Transverse colon (tissue), 4 donors: ENCODE data around the gene ZNF865. TPM values are rescaled to one million over a fixed set of nuclear protein-coding genes. Genes with fewer than 3 reads are reported as not detected.

Source experiments
- DNase-seq: peaks from one replicate; pipeline ENCODE4 v3.0.0-alpha.2; 2019
- H3K27ac ChIP-seq, 4 donors: fragments of 200-600 bp; sonication (generic); 2 replicates each; pipeline ENCODE4 v1.5.1; 2016 to 2018; ENCODE audit warnings: inconsistent platforms in 4 of 4
- H3K27me3 ChIP-seq: fragments of 200-600 bp; sonication (generic); 2 replicates; pipeline ENCODE4 v1.5.1; 2017; ENCODE audit warnings: inconsistent platforms
- H3K36me3 ChIP-seq, 4 donors: fragments of 200-600 bp; sonication (generic); 2 replicates each; pipeline ENCODE4 v1.5.1; 2017 to 2019; ENCODE audit warnings: inconsistent platforms in 4 of 4
- H3K4me1 ChIP-seq, 4 donors: fragments of 200-600 bp; sonication (generic); 2 replicates each; pipeline ENCODE4 v1.5.1; 2017 to 2020; ENCODE audit warnings: inconsistent platforms in 4 of 4
- H3K4me3 ChIP-seq, 4 donors: fragments of 200-600 bp; sonication (generic); 1 replicate in 1 of 4; 2 replicates in 3 of 4; pipeline versions ENCODE4 v1.5.1 to v1.6.1; 2017 to 2019; ENCODE audit warnings: inconsistent platforms in 4 of 4
- H3K9me3 ChIP-seq, 2 donors: fragments of 200-600 bp; sonication (generic); 2 replicates each; pipeline ENCODE4 v1.5.1; 2017 to 2019; ENCODE audit warnings: inconsistent platforms in 2 of 2
- CTCF ChIP-seq, 5 experiments: fragments of 200-600 bp in 3 of 5; fragments of 450-650 bp in 2 of 5; sonication (generic) in 3 of 5; IDR thresholded peaks; 1 replicate in 2 of 5; 2 replicates in 3 of 5; pipeline ENCODE4 v1.5.1; 2016 to 2017; ENCODE audit warnings: antibody characterized with exemption in 5 of 5, inconsistent platforms in 3 of 5, mild to moderate bottlenecking in 2 of 5, moderate library complexity in 1 of 5
- EP300 ChIP-seq: sonication (generic); formaldehyde crosslinking; IDR thresholded peaks from one replicate; pipeline ENCODE4 v1.6.1; 2017; ENCODE audit warnings: antibody characterized with exemption, low read depth
- POLR2A ChIP-seq: fragments of 450-650 bp; IDR thresholded peaks from one replicate; pipeline ENCODE4 v1.6.1; 2016; ENCODE audit warnings: antibody characterized with exemption, mild to moderate bottlenecking, moderate library complexity
- POLR2AphosphoS5 ChIP-seq, 3 donors: sonication (generic); formaldehyde crosslinking; IDR thresholded peaks; one replicate each; pipeline ENCODE4 v1.6.1; 2016; ENCODE audit warnings: antibody characterized with exemption in 3 of 3
- WGBS, 2 donors: methylation state at CpG; one replicate each; pipeline ENCODE4 v1.1.5; 2018; ENCODE audit warnings: low coverage in 1 of 2; 5-methylcytosine and 5-hydroxymethylcytosine counted together
- in situ Hi-C, 4 donors: fragments of 200-750 bp; cut with MboI; loops; one replicate each; pipeline versions ENCODE4 v1.15.0 to v1.15.1; 2017; ENCODE audit warnings: low sequenced_read_pairs in 3 of 4, low pct_ligation_motif_present in 1 of 4, low pct_unique_long_range_greater_than_20kb in 1 of 4
- intact Hi-C: fragments of 100-400 bp; cut with DNase I; formaldehyde crosslinking; loops from one replicate; pipeline ENCODE4 v1.15.1; 2023; ENCODE audit warnings: low total_unique reads
- total RNA-seq, 4 donors: library from RNA; depleted of rRNA; stranded (reverse); fragments of >200 nt; gene quantifications; one replicate each; pipeline ENCODE4 v1.1.0, GENCODE V29; 2016

ZNF865 gene
- total RNA-seq, 4 donors from 2014 or later = 8.3 to 50.1 (median 13.4) TPM

DNA sequence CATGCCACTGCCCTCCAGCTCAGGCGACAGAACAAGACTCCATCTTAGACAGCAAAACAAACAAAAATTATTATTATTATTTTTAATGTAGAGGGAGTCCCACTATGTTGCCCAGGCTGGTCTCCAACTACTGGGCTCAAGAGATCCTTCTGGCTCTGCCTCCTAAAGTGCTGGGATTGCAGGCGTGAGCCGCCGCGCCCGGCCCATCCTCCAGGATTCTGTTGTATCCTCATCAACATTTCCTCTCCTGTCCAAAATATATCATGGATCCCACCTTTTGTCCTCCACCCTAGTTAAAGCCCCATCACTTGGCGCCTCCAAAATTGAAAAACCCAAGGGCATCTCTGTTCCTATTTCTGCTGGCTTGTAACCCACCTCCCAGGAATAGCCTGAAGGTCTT is 17.7 kb downstream of the ZNF865 start:
- WGBS, 2 donors = 96% methylated on average over 7 of the region's 7 CpGs; no CpG with 5 or more reads in 1 of the 2 donors
- H3K36me3 ChIP-seq = peaks cover 0 to 5% (median 1%) of the 10 kb centered on the region in 4 donors
- no peak overlapping the region for H3K4me3 ChIP-seq
- H3K27ac ChIP-seq = peak overlapping the region in 1 of 4 donors; percentile 96
- H3K9me3 ChIP-seq = no peaks in the 10 kb centered on the region
- no peaks in the 10 kb centered on the region for H3K27me3 ChIP-seq
- intact Hi-C loops (no loop called here), in situ Hi-C loops (loop anchor here in 1 of 4 donors (10.0 kb wide), 1 partner anchor 108 kb away; no protein-coding TSS in a partner anchor)
- TF ChIP-seq EP300 (no peak), POLR2A (no peak), CTCF (IDR thresholded peaks at IDR 0.05) (no peak), POLR2AphosphoS5 (IDR thresholded peaks at IDR 0.05) (no peak)
- peaks cover 0 to 14% (median 6%) of the 10 kb centered on the region in 4 donors for H3K4me1 ChIP-seq
- DNase-seq = no peak

DNA sequence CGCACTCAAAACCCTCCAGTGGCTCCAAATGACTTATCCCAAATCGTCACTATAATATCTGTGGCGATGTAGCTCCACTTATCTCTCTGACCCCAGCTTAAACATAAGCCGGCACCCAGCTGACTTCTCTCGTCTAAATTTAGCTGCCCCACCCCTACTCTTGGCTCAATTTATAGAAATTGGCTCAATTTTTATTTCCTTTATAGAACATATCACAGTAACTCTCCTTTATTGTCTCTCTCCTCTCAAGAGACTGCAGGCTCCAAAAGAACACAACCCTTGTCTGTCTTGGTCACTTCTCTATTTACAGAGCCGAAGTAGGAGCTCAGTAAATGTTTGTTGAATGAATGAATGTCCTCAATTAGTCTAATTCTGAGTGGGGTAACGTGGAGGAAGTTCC is 18.1 kb downstream of the ZNF865 start:
- no peak for DNase-seq
- intact Hi-C loops (no loop called here), in situ Hi-C loops (loop anchor here in 1 of 4 donors (10.0 kb wide), 1 partner anchor 109 kb away; no protein-coding TSS in a partner anchor)
- H3K27me3 ChIP-seq = no peaks in the 10 kb centered on the region
- WGBS, 2 donors = 31 to 56% methylated on average over 5 to 7 of the region's 7 CpGs
- no peak for TF ChIP-seq POLR2A
- no peak for TF ChIP-seq CTCF (IDR thresholded peaks at IDR 0.05)
- TF ChIP-seq POLR2AphosphoS5 (IDR thresholded peaks at IDR 0.05) = no peak
- TF ChIP-seq EP300 = no peak
- H3K4me3 ChIP-seq = peak overlapping the region in 1 of 4 donors; percentile 74
- peak overlapping the region in 3 of 4 donors; percentile 92 to 98 (median 96) for H3K27ac ChIP-seq
- no peaks in the 10 kb centered on the region for H3K9me3 ChIP-seq
- H3K4me1 ChIP-seq = peaks cover 0 to 14% (median 6%) of the 10 kb centered on the region in 4 donors
- H3K36me3 ChIP-seq = peaks cover 0 to 5% (median 1%) of the 10 kb centered on the region in 4 donors

- Histone ChIP-seq H3K27me3 (no peaks in the 10 kb centered on the region), H3K9me3 (no peaks in the 10 kb centered on the region), H3K27ac (peak within 1 kb of the TSS; percentile 90 to 98 (median 94)), H3K4me3 (peak within 1 kb of the TSS; percentile 42 to 74 (median 61)), H3K4me1 (peaks cover 0 to 14% (median 6%) of the 10 kb centered on the region in 4 donors), H3K36me3 (peaks cover 0 to 5% (median 1%) of the 10 kb centered on the region in 4 donors)
- in situ Hi-C loops = loop anchor here in 1 of 4 donors (10.0 kb wide), 1 partner anchor 110 kb away; no protein-coding TSS in a partner anchor
- peak; percentile 95 for DNase-seq
- 3% methylated on average over 30 of the region's 56 CpGs; no CpG with 5 or more reads in 1 of the 2 donors for WGBS, 2 donors
- intact Hi-C loops = no loop called here
- TF ChIP-seq POLR2A (peak; percentile 77), CTCF (IDR thresholded peaks at IDR 0.05) (no peak), EP300 (no peak), POLR2AphosphoS5 (IDR thresholded peaks at IDR 0.05) (peak; percentile 63 to 76 (median 71))
Measured at GRCh38 chr19:55624109-55625003, 18.9 kb downstream of the ZNF865 start, which contains the start of gene ZNF784. Gene ZNF784 (minus strand): TSS chr19:55624566. CDS start chr19:55624561, 5 bp downstream.

DNA sequence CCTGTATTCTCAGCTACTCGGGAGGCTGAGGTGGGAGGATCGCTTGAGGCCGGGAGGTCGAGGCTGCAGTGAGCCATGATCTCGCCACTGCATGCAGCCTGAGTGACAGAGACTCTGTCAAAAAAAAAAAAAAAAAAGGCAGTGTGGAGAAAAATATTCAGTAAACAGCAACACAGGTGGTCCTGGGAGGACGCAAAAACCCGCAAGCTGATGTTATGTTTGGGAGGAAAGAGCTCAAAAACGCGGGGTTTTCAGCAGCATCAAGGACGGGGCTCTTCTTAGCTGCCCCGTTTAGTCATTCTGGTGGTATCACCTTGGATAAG is 19.5 kb downstream of the ZNF865 start:
- in situ Hi-C loops = loop anchor here in 1 of 4 donors (10.0 kb wide), 1 partner anchor 110 kb away; no protein-coding TSS in a partner anchor
- Histone ChIP-seq H3K9me3 (no peaks in the 10 kb centered on the region), H3K36me3 (peaks cover 0 to 5% (median 1%) of the 10 kb centered on the region in 4 donors), H3K4me1 (peaks cover 0 to 14% (median 6%) of the 10 kb centered on the region in 4 donors), H3K27me3 (no peaks in the 10 kb centered on the region), H3K4me3 (peak overlapping the region in 3 of 4 donors; percentile 42 to 74 (median 55)), H3K27ac (peak overlapping the region; percentile 90 to 98 (median 94))
- intact Hi-C loops = no loop called here
- no peak for DNase-seq
- WGBS, 2 donors = 46 to 68% methylated on average over 11 of the region's 11 CpGs
- no peak for TF ChIP-seq EP300
- no peak for TF ChIP-seq CTCF (IDR thresholded peaks at IDR 0.05)
- TF ChIP-seq POLR2AphosphoS5 (IDR thresholded peaks at IDR 0.05) = no peak
- no peak for TF ChIP-seq POLR2A
